ENCODE results near the gene PRKG1. TPM values are rescaled to one million over a fixed set of nuclear protein-coding genes. Genes with fewer than 3 reads are reported as not detected.

Gene PRKG1
- total RNA-seq, 1 donor from 2014 or later, result 26.4 TPM

GRCh38 chr10:51502124-51502523, 427.8 kb downstream of the PRKG1 start:
- Histone ChIP-seq H3K9ac (no peak overlapping the region), H2AFZ (replicated peaks) (no peak overlapping the region), H3K36me3 (no peaks in the 10 kb centered on the region), H3K79me2 (ENCODE audit: low read depth) (no peaks in the 10 kb centered on the region), H4K20me1 (ENCODE audit: low read depth) (no peaks in the 10 kb centered on the region), H3K27me3 (no peaks in the 10 kb centered on the region), H3F3A (ENCODE audit: low read depth) (no peaks in the 10 kb centered on the region), H3K9me3 (ENCODE audit: low read depth) (no peaks in the 10 kb centered on the region), H3K4me1 (peaks cover 8% of the 10 kb centered on the region), H3K4me2 (no peak overlapping the region), H3K4me3 (no peak overlapping the region), H3K27ac (no peak overlapping the region)
- no peaks in the 10 kb centered on the region for H3K36me3 Mint-ChIP-seq
- no peaks in the 10 kb centered on the region for H3K27me3 Mint-ChIP-seq (ENCODE audit: insufficient read depth, low read depth)
- no peak for DNase-seq (ENCODE audit: low spot score)
- H3K4me1 Mint-ChIP-seq, result no peaks in the 10 kb centered on the region
- H3K4me3 Mint-ChIP-seq, result no peak overlapping the region
- no peaks in the 10 kb centered on the region for H3K9me3 Mint-ChIP-seq
- no peak overlapping the region for H3K27ac Mint-ChIP-seq
- no peak for TF ChIP-seq CTCF (IDR thresholded peaks at IDR 0.05)

GRCh38 chr10:51503378-51503777, 429.1 kb downstream of the PRKG1 start:
- H3K27ac Mint-ChIP-seq, result no peak overlapping the region
- DNase-seq (ENCODE audit: low spot score), result no peak
- H3K4me1 ChIP-seq, result peaks cover 8% of the 10 kb centered on the region

GRCh38 chr10:51507476-51507875, 433.2 kb downstream of the PRKG1 start:
- no peak overlapping the region for H3K4me2 ChIP-seq
- H3K79me2 ChIP-seq (ENCODE audit: low read depth), result no peaks in the 10 kb centered on the region
- H3F3A ChIP-seq (ENCODE audit: low read depth), result no peaks in the 10 kb centered on the region
- H4K20me1 ChIP-seq (ENCODE audit: low read depth), result no peaks in the 10 kb centered on the region
- peaks cover 8% of the 10 kb centered on the region for H3K4me1 ChIP-seq
- H3K9me3 Mint-ChIP-seq, result no peaks in the 10 kb centered on the region
- TF ChIP-seq CTCF (IDR thresholded peaks at IDR 0.05), result no peak
- no peak for TF ChIP-seq EZH2 (IDR thresholded peaks at IDR 0.05)
- no peak for TF ChIP-seq EZH2phosphoT487 (IDR thresholded peaks at IDR 0.05)
- H3K36me3 ChIP-seq, result no peaks in the 10 kb centered on the region
- no peaks in the 10 kb centered on the region for H3K4me1 Mint-ChIP-seq
- no peak for DNase-seq (ENCODE audit: low spot score)
- H3K36me3 Mint-ChIP-seq, result no peaks in the 10 kb centered on the region
- no peak overlapping the region for H3K27ac ChIP-seq
- H3K9ac ChIP-seq, result no peak overlapping the region
- no peaks in the 10 kb centered on the region for H3K9me3 ChIP-seq (ENCODE audit: low read depth)
- H3K27me3 Mint-ChIP-seq (ENCODE audit: insufficient read depth, low read depth), result no peaks in the 10 kb centered on the region
- no peak overlapping the region for H2AFZ ChIP-seq (replicated peaks)
- H3K4me3 ChIP-seq, result no peak overlapping the region
- no peak overlapping the region for H3K27ac Mint-ChIP-seq
- H3K4me3 Mint-ChIP-seq, result no peak overlapping the region
- H3K27me3 ChIP-seq, result no peaks in the 10 kb centered on the region

More at GRCh38 chr10:51503378-51503777, 429.1 kb downstream of the PRKG1 start:
- Histone ChIP-seq H3K27me3 (no peaks in the 10 kb centered on the region), H3K4me2 (no peak overlapping the region), H3F3A (ENCODE audit: low read depth) (no peaks in the 10 kb centered on the region), H3K27ac (no peak overlapping the region), H3K9me3 (ENCODE audit: low read depth) (no peaks in the 10 kb centered on the region), H3K4me3 (no peak overlapping the region), H3K79me2 (ENCODE audit: low read depth) (no peaks in the 10 kb centered on the region), H2AFZ (replicated peaks) (no peak overlapping the region), H3K9ac (no peak overlapping the region), H3K36me3 (no peaks in the 10 kb centered on the region), H4K20me1 (ENCODE audit: low read depth) (no peaks in the 10 kb centered on the region)
- Mint-ChIP-seq H3K9me3 (no peaks in the 10 kb centered on the region), H3K4me3 (no peak overlapping the region), H3K27me3 (ENCODE audit: insufficient read depth, low read depth) (no peaks in the 10 kb centered on the region), H3K4me1 (no peaks in the 10 kb centered on the region), H3K36me3 (no peaks in the 10 kb centered on the region)
- TF ChIP-seq EZH2 (IDR thresholded peaks at IDR 0.05) (no peak), CTCF (IDR thresholded peaks at IDR 0.05) (no peak), EZH2phosphoT487 (IDR thresholded peaks at IDR 0.05) (no peak)

- Histone ChIP-seq H3K36me3 (no peaks in the 10 kb centered on the region), H3F3A (ENCODE audit: low read depth) (no peaks in the 10 kb centered on the region), H3K79me2 (ENCODE audit: low read depth) (no peaks in the 10 kb centered on the region), H3K9me3 (ENCODE audit: low read depth) (no peaks in the 10 kb centered on the region), H3K4me2 (no peak overlapping the region), H4K20me1 (ENCODE audit: low read depth) (no peaks in the 10 kb centered on the region), H3K27me3 (no peaks in the 10 kb centered on the region), H3K27ac (no peak overlapping the region), H3K4me1 (peaks cover 4% of the 10 kb centered on the region), H2AFZ (replicated peaks) (no peak overlapping the region), H3K9ac (no peak overlapping the region), H3K4me3 (no peak overlapping the region)
- Mint-ChIP-seq H3K36me3 (no peaks in the 10 kb centered on the region), H3K27ac (no peak overlapping the region), H3K4me3 (no peak overlapping the region), H3K9me3 (no peaks in the 10 kb centered on the region), H3K27me3 (ENCODE audit: insufficient read depth, low read depth) (no peaks in the 10 kb centered on the region), H3K4me1 (no peaks in the 10 kb centered on the region)
- DNase-seq (ENCODE audit: low spot score), result no peak
- TF ChIP-seq EZH2 (IDR thresholded peaks at IDR 0.05) (no peak), CTCF (IDR thresholded peaks at IDR 0.05) (no peak), EZH2phosphoT487 (IDR thresholded peaks at IDR 0.05) (no peak)
Measured at GRCh38 chr10:51508156-51508555, 433.9 kb downstream of the PRKG1 start.
